H1 (cell line): ENCODE data around the gene TOMM22. TPM values are rescaled to one million over a fixed set of nuclear protein-coding genes. Genes with fewer than 3 reads are reported as not detected.

Experiments
- CTCF ChIA-PET: fragments of 300-600 bp; sonication (Branson Sonifier 250); formaldehyde crosslinking; loops from one replicate; lab custom pipeline; 2021; ENCODE audit not compliant: partially characterized antibody; lab: Charles Lee
- POLR2A ChIA-PET: fragments of 300-600 bp; sonication (Branson Sonifier 250); formaldehyde crosslinking; loops from one replicate; lab custom pipeline; 2021; ENCODE audit warnings: inconsistent platforms; ENCODE audit not compliant: partially characterized antibody; lab: Charles Lee
- DNase-seq, 2 experiments: peaks; one replicate each; pipeline versions ENCODE4 v3.0.0 to v3.0.0-alpha.2; 2010 to 2022; ENCODE audit warnings: low spot score in 2 of 2, low read depth in 1 of 2, mixed read lengths in 1 of 2
- FAIRE-seq: peaks from 2 replicates; lab custom pipeline; 2011; peaks lifted over from hg19 to GRCh38; lab: Jason Lieb, UNC
- H2AFZ ChIP-seq: 2 replicates; pipeline ENCODE4 v1.8.1; 2012; ENCODE audit warnings: low read length, inconsistent platforms
- H2AK5ac ChIP-seq: 2 replicates; pipeline ENCODE4 v1.6.1; 2013; ENCODE audit warnings: low read depth, low read length
- H2BK120ac ChIP-seq: replicated peaks from 2 replicates; pipeline ENCODE3; 2013; ENCODE audit warnings: low read depth, low read length, inconsistent platforms
- H2BK12ac ChIP-seq: 2 replicates; pipeline ENCODE4 v1.6.1; 2013; ENCODE audit warnings: low read depth, low read length
- H2BK15ac ChIP-seq: 2 replicates; pipeline ENCODE4 v1.6.1; 2013; ENCODE audit warnings: low read length
- H2BK20ac ChIP-seq: 2 replicates; pipeline ENCODE4 v1.6.1; 2013; ENCODE audit warnings: low read length
- H2BK5ac ChIP-seq: 2 replicates; pipeline ENCODE4 v1.6.1; 2013; ENCODE audit warnings: low read depth, low read length
- H3K14ac ChIP-seq: 2 replicates; pipeline ENCODE4 v1.6.1; 2013; ENCODE audit warnings: inconsistent platforms; ENCODE audit not compliant: insufficient read length
- H3K18ac ChIP-seq: 2 replicates; pipeline ENCODE4 v1.6.1; 2013; ENCODE audit warnings: low read length; ENCODE audit errors: extremely low read depth
- H3K23ac ChIP-seq: 2 replicates; pipeline ENCODE4 v1.6.1; 2013; ENCODE audit warnings: inconsistent platforms; ENCODE audit not compliant: insufficient read length
- H3K23me2 ChIP-seq: 2 replicates; pipeline ENCODE4 v1.6.1; 2013; ENCODE audit warnings: low read depth, low read length
- H3K27ac ChIP-seq: 2 replicates; pipeline ENCODE4 v1.6.1; 2011; ENCODE audit warnings: low read depth, low read length, inconsistent platforms
- H3K27me3 ChIP-seq, 4 experiments: replicated peaks in 1 of 4; 1 replicate in 1 of 4; 2 replicates in 3 of 4; pipeline versions ENCODE4 v1.6.1 to v1.8.1; 2011 to 2013; ENCODE audit warnings: low read length in 3 of 4, mild to moderate bottlenecking in 3 of 4, inconsistent platforms in 2 of 4, mixed read lengths in 2 of 4, moderate library complexity in 1 of 4; ENCODE audit not compliant: control insufficient read depth in 3 of 4, insufficient read depth in 3 of 4; ENCODE audit errors: extremely low read depth in 1 of 4
- H3K36me3 ChIP-seq, 4 experiments: 2 replicates each; pipeline versions ENCODE4 v1.6.1 to v1.8.1; 2011 to 2013; ENCODE audit warnings: mild to moderate bottlenecking in 4 of 4, low read length in 3 of 4, moderate library complexity in 2 of 4, control low read depth in 1 of 4, inconsistent platforms in 1 of 4; ENCODE audit not compliant: insufficient read depth in 4 of 4, control insufficient read depth in 2 of 4
- H3K4ac ChIP-seq: replicated peaks from 2 replicates; pipeline ENCODE3; 2013; ENCODE audit warnings: low read length, low read depth, mixed read lengths, inconsistent platforms; ENCODE audit not compliant: insufficient read length
- H3K4me1 ChIP-seq, 4 experiments: replicated peaks in 1 of 4; 1 replicate in 1 of 4; 2 replicates in 3 of 4; pipeline versions ENCODE4 v1.6.1 to v1.8.1; 2011 to 2013; ENCODE audit warnings: low read length in 3 of 4, inconsistent platforms in 2 of 4, mixed read lengths in 1 of 4; ENCODE audit not compliant: insufficient read depth in 4 of 4, control insufficient read depth in 3 of 4
- H3K4me2 ChIP-seq, 2 experiments: 2 replicates each; pipeline versions ENCODE4 v1.6.1 to v1.8.1; 2011 to 2013; ENCODE audit warnings: low read depth in 2 of 2, low read length in 2 of 2, control low read depth in 1 of 2, inconsistent platforms in 1 of 2, mild to moderate bottlenecking in 1 of 2; ENCODE audit not compliant: insufficient read depth in 1 of 2
- H3K4me3 ChIP-seq, 4 experiments: fragments of 200-600, 300-600 bp in 1 of 4; sonication (generic), shearing (Covaris generic), sonication (Bioruptor Twin) in 1 of 4; 2 replicates each; pipeline versions ENCODE4 v1.5.1 to v1.8.1; 2011 to 2016; ENCODE audit warnings: low read length in 4 of 4, low read depth in 3 of 4, control low read depth in 2 of 4, inconsistent platforms in 2 of 4, mild to moderate bottlenecking in 2 of 4, mixed read lengths in 1 of 4, moderate library complexity in 1 of 4; ENCODE audit not compliant: insufficient read depth in 2 of 4; ENCODE audit errors: extremely low read depth in 1 of 4
- H3K56ac ChIP-seq: replicated peaks from 2 replicates; pipeline ENCODE3; 2013; ENCODE audit warnings: low read depth, mild to moderate bottlenecking, mixed read lengths, low read length, inconsistent platforms; ENCODE audit not compliant: insufficient read length
- H3K79me1 ChIP-seq: 2 replicates; pipeline ENCODE4 v1.6.1; 2013; ENCODE audit warnings: low read depth, low read length, control low read depth
- H3K79me2 ChIP-seq, 2 experiments: 2 replicates each; pipeline versions ENCODE4 v1.6.1 to v1.8.1; 2012 to 2013; ENCODE audit warnings: low read length in 2 of 2, mild to moderate bottlenecking in 2 of 2, inconsistent platforms in 1 of 2; ENCODE audit not compliant: insufficient read depth in 2 of 2, control insufficient read depth in 1 of 2
- H3K9ac ChIP-seq, 4 experiments: replicated peaks in 1 of 4; 1 replicate in 1 of 4; 2 replicates in 3 of 4; pipeline versions ENCODE4 v1.6.1 to v1.8.1; 2011 to 2013; ENCODE audit warnings: low read depth in 3 of 4, low read length in 3 of 4, control low read depth in 2 of 4, mild to moderate bottlenecking in 2 of 4, moderate library complexity in 2 of 4, inconsistent platforms in 1 of 4; ENCODE audit errors: extremely low read depth in 1 of 4
- H3K9me3 ChIP-seq, 2 experiments: 2 replicates each; pipeline versions ENCODE4 v1.6.1 to v1.8.1; 2012 to 2013; ENCODE audit warnings: mild to moderate bottlenecking in 2 of 2, moderate library complexity in 2 of 2, control low read depth in 1 of 2, inconsistent platforms in 1 of 2, low read depth in 1 of 2, low read length in 1 of 2, mixed read lengths in 1 of 2; ENCODE audit not compliant: insufficient read depth in 2 of 2
- H4K20me1 ChIP-seq, 2 experiments: replicated peaks in 1 of 2; 2 replicates each; pipeline versions ENCODE3 to v1.8.1; 2011 to 2013; ENCODE audit warnings: inconsistent platforms in 2 of 2, low read length in 2 of 2, mild to moderate bottlenecking in 1 of 2; ENCODE audit not compliant: insufficient read depth in 2 of 2, control insufficient read depth in 1 of 2
- H4K5ac ChIP-seq: 2 replicates; pipeline ENCODE4 v1.6.1; 2013; ENCODE audit warnings: low read length, low read depth, mixed read lengths, inconsistent platforms; ENCODE audit not compliant: insufficient read length
- H4K8ac ChIP-seq: 2 replicates; pipeline ENCODE4 v1.8.0; 2013; ENCODE audit warnings: mild to moderate bottlenecking, moderate library complexity, low read length, inconsistent platforms; ENCODE audit not compliant: insufficient read depth; ENCODE audit errors: extremely low read depth
- H4K91ac ChIP-seq: replicated peaks from 2 replicates; pipeline ENCODE3; 2013; ENCODE audit warnings: low read length, mixed read lengths, inconsistent platforms; ENCODE audit not compliant: insufficient read length
- CBX5 ChIP-seq: fragments of 300-800, 300-1000 bp; sonication (generic); IDR thresholded peaks from 2 replicates; pipeline ENCODE4 v1.7.1; 2016; ENCODE audit warnings: antibody characterized with exemption, low read length, low read depth
- CHD2 ChIP-seq: IDR thresholded peaks from 2 replicates; pipeline ENCODE4 v1.6.1; 2012; ENCODE audit warnings: low read length, improper control_type of control experiment
- JUND ChIP-seq: IDR thresholded peaks from 2 replicates; pipeline ENCODE4 v1.6.1; 2011; ENCODE audit warnings: mild to moderate bottlenecking, improper control_type of control experiment, low read length
- POU5F1 ChIP-seq: IDR thresholded peaks from 2 replicates; pipeline ENCODE4 v1.6.1; 2011; ENCODE audit warnings: low read depth, mild to moderate bottlenecking, low read length, moderate library complexity
- WGBS, 2 experiments: shearing (Covaris generic) in 1 of 2; methylation state at CpG; one replicate each; pipeline versions ENCODE4 v1.1.6 to v1.1.7; 2013 to 2015; ENCODE audit warnings: low lambda C conversion rate in 2 of 2, mixed read lengths in 2 of 2, inconsistent platforms in 1 of 2, low coverage in 1 of 2, missing lambda C conversion rate in 1 of 2; ENCODE audit not compliant: insufficient replicate concordance in 2 of 2, insufficient coverage in 1 of 2, insufficient read length in 1 of 2; ENCODE audit errors: extremely low coverage in 1 of 2, missing lambda C conversion rate in 1 of 2; 5-methylcytosine and 5-hydroxymethylcytosine counted together
- polyA plus RNA-seq, 7 experiments: library from polyadenylated mRNA; depleted of rRNA in 3 of 7; stranded (reverse) in 5 of 7; unstranded in 2 of 7; fragments of >200 nt in 5 of 7; fragments of 200-250 nt in 2 of 7; gene quantifications; 1 replicate in 5 of 7; 2 replicates in 1 of 7; 4 replicates in 1 of 7; pipeline versions ENCODE4 v1.2.1 to v1.2.3, GENCODE V29; 2011 to 2013; ENCODE audit warnings: missing spikeins in 2 of 7, mixed read lengths in 2 of 7
- total RNA-seq: library from RNA; stranded (reverse); fragmentation: NEBNext Ultra II Directional; extraction: Animal tissue kit (Norgen Biotek cat#: 25700); gene quantifications from 2 replicates; pipeline ENCODE4 v1.2.1, GENCODE V29; 2021

The TOMM22 gene
- total and polyA plus RNA-seq, 2 of the 8 experiments (the other 6 are each of a cell fraction or from before 2014, with no cell fraction given), result 84.0 to 125 TPM

DNA sequence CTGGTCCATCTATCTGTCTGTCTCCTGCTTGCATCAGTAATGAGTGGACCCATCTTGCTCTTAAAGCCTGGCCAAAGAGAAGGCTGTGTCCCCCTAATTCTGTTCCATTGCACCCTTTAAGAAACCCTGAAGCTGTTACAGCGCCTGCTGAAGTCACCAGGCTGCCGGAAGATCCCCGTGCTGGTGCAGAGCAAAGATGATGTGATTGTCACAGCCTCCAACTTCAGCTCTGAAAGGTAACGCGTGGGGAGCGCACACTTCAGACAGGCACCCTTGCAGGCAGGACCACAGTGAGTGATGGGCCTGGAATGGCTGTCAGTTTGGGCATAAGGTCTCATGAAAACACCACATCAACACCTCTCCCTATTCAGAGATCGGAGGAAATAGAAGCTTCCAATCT lies 42.4 kb downstream of the TOMM22 start:
- Histone ChIP-seq H2BK20ac (no peak overlapping the region), H3K4me2 (no peak overlapping the region), H3K18ac (no peak overlapping the region), H3K79me1 (no peaks in the 10 kb centered on the region), H3K9me3 (no peaks in the 10 kb centered on the region), H4K5ac (no peak overlapping the region), H2BK120ac (no peak overlapping the region), H2AFZ (no peak overlapping the region), H3K79me2 (no peaks in the 10 kb centered on the region), H3K27ac (no peak overlapping the region), H2BK12ac (no peak overlapping the region), H4K91ac (no peak overlapping the region), H3K14ac (no peak overlapping the region), H3K4ac (no peak overlapping the region), H3K4me1 (no peaks in the 10 kb centered on the region), H2BK15ac (no peak overlapping the region), H3K23me2 (no peaks in the 10 kb centered on the region), H2AK5ac (no peak overlapping the region), H3K36me3 (peaks cover 21 to 81% (median 64%) of the 10 kb centered on the region in 4 experiments), H3K9ac (no peak overlapping the region), H4K8ac (no peak overlapping the region), H3K27me3 (no peaks in the 10 kb centered on the region), H3K4me3 (no peak overlapping the region), H3K23ac (no peak overlapping the region), H2BK5ac (no peak overlapping the region), H4K20me1 (peaks cover 7 to 16% of the 10 kb centered on the region in 2 experiments), H3K56ac (no peak overlapping the region)
- CTCF ChIA-PET, result interaction anchor here (0.9 to 10.8 kb wide), 19 partner anchors 9 to 410 kb away, joined by 3 to 116 read pairs (median 6); partner anchors contain the start of gene GTPBP1
- WGBS, 2 experiments, result 95% methylated on average over 7 of the region's 7 CpGs; no CpG with 5 or more reads in 1 of the 2 experiments
- DNase-seq (no peak), FAIRE-seq (no peak)
- TF ChIP-seq CBX5 (no peak), CHD2 (no peak), POU5F1 (no peak), JUND (no peak)
- POLR2A ChIA-PET, result interaction anchor here (0.6 to 2.2 kb wide), 5 partner anchors 9 to 60 kb away, joined by 3 to 9 read pairs (median 3); partner anchors contain the start of gene GTPBP1
